Measurements from ENCODE around the gene DLK2. TPM values are rescaled to one million over a fixed set of nuclear protein-coding genes. Genes with fewer than 3 reads are reported as not detected.

The DLK2 gene
- total RNA-seq, 1 donor from 2014 or later, result 1.1 TPM

DNA sequence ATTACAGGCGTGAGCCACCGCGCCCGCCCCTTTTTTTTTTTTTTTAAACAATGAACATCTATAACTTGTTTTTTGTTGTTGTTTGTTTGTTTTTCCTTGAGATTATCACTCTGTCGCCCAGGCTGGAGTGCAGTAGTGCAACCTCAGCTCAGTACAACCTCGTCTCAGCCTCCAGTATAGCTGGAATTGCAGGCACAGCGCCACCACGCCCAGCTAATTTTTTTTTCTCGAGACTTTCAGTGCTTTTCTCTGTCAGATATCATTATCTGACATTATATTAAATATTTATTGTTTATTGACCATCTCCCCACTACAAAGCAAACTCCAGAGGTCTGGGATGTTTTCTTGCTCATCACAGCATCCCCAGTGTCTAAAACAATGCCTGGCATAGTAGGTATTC lies 2.3 kb upstream of the DLK2 start:
- no peak overlapping the region for H3K4me3 Mint-ChIP-seq (ENCODE audit: unreplicated experiment)
- H3K27me3 Mint-ChIP-seq (ENCODE audit: low read depth), result peaks cover 29% of the 10 kb centered on the region
- H3K4me1 Mint-ChIP-seq (ENCODE audit: low read depth), result peaks cover 22% of the 10 kb centered on the region
- TF ChIP-seq, protein P1, sequence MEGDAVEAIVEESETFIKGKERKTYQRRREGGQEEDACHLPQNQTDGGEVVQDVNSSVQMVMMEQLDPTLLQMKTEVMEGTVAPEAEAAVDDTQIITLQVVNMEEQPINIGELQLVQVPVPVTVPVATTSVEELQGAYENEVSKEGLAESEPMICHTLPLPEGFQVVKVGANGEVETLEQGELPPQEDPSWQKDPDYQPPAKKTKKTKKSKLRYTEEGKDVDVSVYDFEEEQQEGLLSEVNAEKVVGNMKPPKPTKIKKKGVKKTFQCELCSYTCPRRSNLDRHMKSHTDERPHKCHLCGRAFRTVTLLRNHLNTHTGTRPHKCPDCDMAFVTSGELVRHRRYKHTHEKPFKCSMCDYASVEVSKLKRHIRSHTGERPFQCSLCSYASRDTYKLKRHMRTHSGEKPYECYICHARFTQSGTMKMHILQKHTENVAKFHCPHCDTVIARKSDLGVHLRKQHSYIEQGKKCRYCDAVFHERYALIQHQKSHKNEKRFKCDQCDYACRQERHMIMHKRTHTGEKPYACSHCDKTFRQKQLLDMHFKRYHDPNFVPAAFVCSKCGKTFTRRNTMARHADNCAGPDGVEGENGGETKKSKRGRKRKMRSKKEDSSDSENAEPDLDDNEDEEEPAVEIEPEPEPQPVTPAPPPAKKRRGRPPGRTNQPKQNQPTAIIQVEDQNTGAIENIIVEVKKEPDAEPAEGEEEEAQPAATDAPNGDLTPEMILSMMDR (IDR thresholded peaks at IDR 0.05), result peak; percentile 18
- no peaks in the 10 kb centered on the region for H3K9me3 Mint-ChIP-seq (ENCODE audit: low read depth)
- no peak for DNase-seq (ENCODE audit: low spot score)
- peaks cover 2% of the 10 kb centered on the region for H3K36me3 Mint-ChIP-seq (ENCODE audit: low read depth)
- H3K27ac Mint-ChIP-seq (ENCODE audit: unreplicated experiment), result no peak overlapping the region

DNA sequence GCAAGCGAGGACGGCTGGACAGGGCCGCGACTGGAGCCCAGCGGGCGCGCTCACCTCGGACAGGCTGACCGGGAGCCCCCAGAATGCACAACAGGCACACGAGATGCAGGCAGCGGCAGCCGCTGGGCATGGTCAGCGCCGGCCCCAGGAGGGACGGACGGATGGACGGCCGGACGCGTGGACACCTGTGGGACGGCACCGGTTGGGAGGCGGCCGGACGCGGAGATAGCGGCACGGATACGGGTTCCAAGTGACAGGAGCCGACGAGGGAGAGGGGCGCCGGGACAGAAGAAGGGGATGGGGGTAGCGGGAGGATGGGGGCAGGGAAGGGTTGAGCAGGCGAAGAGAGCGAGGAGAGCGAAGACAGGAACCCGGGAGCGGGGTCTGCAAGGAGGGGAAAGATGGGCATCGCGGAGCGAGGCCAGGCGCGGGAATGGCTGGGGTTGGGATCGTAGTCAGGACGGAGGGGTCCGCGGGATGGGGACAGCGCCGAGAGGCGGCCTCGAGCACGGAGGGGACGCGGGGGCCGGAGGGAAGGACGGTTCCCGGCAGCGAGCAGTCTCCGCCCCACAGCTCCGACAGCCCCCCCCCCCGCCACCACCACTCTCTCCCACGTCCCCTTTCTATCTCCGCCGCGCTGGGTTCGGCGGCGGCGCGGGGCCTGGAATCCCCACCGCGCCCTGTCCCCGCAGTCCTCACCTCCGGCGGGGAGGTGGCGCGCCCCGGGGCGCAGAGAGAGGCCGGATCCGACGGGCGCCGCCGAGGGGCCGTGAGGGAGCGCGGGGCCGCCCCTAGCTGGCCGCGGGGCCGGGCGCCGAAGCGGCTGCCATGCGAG lies 435 bp downstream of the DLK2 start:
- H3K27me3 Mint-ChIP-seq (ENCODE audit: low read depth), result peaks cover 14% of the 10 kb centered on the region
- H3K27ac Mint-ChIP-seq (ENCODE audit: unreplicated experiment), result no peak overlapping the region
- DNase-seq (ENCODE audit: low spot score), result no peak
- H3K36me3 Mint-ChIP-seq (ENCODE audit: low read depth), result peaks cover 7% of the 10 kb centered on the region
- no peaks in the 10 kb centered on the region for H3K9me3 Mint-ChIP-seq (ENCODE audit: low read depth)
- peaks cover 22% of the 10 kb centered on the region for H3K4me1 Mint-ChIP-seq (ENCODE audit: low read depth)
- H3K4me3 Mint-ChIP-seq (ENCODE audit: unreplicated experiment), result peak overlapping the region; percentile 75
- TF ChIP-seq, protein P1 (IDR thresholded peaks at IDR 0.05), result peak; percentile 61

DNA sequence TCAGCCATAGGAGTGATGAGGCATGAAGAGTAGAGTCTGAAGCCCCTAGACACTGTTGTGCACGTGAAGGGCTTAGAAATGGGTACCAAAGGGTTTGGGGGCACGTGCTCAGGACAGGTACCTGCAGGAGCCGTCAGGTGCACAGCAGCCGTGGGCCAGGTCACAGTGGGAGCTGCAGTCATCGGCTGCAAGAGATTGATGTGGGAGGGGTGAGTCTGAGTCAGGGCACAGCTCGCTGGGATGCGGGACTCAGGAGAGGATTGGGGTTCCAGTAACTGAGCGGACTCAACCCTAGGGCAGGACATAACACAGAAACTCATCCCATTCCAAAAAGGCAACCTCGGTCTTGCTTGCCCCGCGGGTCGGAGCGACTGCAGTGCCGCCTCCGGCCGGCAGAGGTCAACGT lies 1.1 kb downstream of the DLK2 start:
- no peaks in the 10 kb centered on the region for H3K9me3 Mint-ChIP-seq (ENCODE audit: low read depth)
- peaks cover 14% of the 10 kb centered on the region for H3K27me3 Mint-ChIP-seq (ENCODE audit: low read depth)
- H3K4me3 Mint-ChIP-seq (ENCODE audit: unreplicated experiment), result peak overlapping the region; percentile 75
- TF ChIP-seq, protein P1 (IDR thresholded peaks at IDR 0.05), result peak; percentile 90
- DNase-seq (ENCODE audit: low spot score), result no peak
- no peak overlapping the region for H3K27ac Mint-ChIP-seq (ENCODE audit: unreplicated experiment)
- H3K36me3 Mint-ChIP-seq (ENCODE audit: low read depth), result peaks cover 10% of the 10 kb centered on the region
- peaks cover 22% of the 10 kb centered on the region for H3K4me1 Mint-ChIP-seq (ENCODE audit: low read depth)

DNA sequence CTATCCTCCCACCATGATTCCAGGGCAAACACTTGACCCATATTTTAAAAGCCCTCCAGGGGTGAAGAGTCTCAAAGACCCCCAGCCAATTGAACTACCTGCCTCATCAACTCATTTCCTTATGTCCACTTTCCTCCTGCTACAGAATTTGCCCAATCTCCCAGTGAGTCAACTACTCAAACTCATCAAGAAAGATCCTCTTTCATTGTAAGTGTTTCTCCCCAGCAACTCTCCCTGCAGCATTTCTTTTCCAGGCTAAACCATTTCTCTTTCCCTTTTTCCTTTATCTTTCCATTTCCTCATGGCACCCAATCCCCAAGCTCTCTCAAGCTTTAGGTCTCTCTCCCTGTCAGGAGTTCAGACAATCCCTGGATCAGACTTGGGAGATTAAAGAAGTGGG lies 1.5 kb downstream of the DLK2 start:
- Mint-ChIP-seq H3K4me1 (ENCODE audit: low read depth) (peaks cover 22% of the 10 kb centered on the region), H3K27me3 (ENCODE audit: low read depth) (peaks cover 14% of the 10 kb centered on the region), H3K4me3 (ENCODE audit: unreplicated experiment) (peak overlapping the region; percentile 75), H3K27ac (ENCODE audit: unreplicated experiment) (no peak overlapping the region), H3K9me3 (ENCODE audit: low read depth) (no peaks in the 10 kb centered on the region), H3K36me3 (ENCODE audit: low read depth) (peaks cover 13% of the 10 kb centered on the region)
- DNase-seq (ENCODE audit: low spot score), result no peak
- TF ChIP-seq, protein P1 (IDR thresholded peaks at IDR 0.05), result no peak

DNA sequence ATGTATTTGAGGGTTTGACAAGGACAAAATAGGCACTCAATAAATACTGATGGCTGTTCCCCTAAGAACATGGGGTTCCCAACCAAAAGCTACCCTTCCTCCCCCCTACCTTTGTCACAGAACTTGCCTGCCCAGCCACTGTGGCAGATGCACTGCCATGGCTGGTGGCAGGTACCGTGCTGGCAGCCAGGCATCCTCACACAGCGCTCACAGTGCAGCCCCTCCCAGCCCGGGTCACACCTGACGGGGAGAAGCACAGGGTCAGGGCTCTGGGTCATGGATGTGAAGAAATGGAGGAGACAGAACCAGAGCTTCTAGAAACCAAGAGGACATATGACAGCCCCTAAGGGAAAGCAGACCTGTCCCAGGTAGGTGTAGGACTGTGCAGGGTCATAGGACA lies 2.5 kb downstream of the DLK2 start:
- Mint-ChIP-seq H3K36me3 (ENCODE audit: low read depth) (peaks cover 16% of the 10 kb centered on the region), H3K4me3 (ENCODE audit: unreplicated experiment) (no peak overlapping the region), H3K27ac (ENCODE audit: unreplicated experiment) (no peak overlapping the region)

More for the DNA sequence above, 2.5 kb downstream of the DLK2 start:
- TF ChIP-seq, protein P1 (IDR thresholded peaks at IDR 0.05), result no peak
- no peak for DNase-seq (ENCODE audit: low spot score)
- Mint-ChIP-seq H3K27me3 (ENCODE audit: low read depth) (peaks cover 14% of the 10 kb centered on the region), H3K9me3 (ENCODE audit: low read depth) (no peaks in the 10 kb centered on the region), H3K4me1 (ENCODE audit: low read depth) (peaks cover 22% of the 10 kb centered on the region)
